OCI-LY3 (cell line): ENCODE measurements around the gene TSACC.

Experiments
- EZH2phosphoT487 ChIP-seq: fragments of 200-600 bp; shearing (Covaris generic); IDR thresholded peaks from 2 replicates; pipeline ENCODE4 v1.6.1; 2018; ENCODE audit warnings: antibody characterized with exemption, mixed run types, low read depth
- TF ChIP-seq, protein P1 (sequence below): fragments of 200-600, 300-600 bp; sonication (generic); IDR thresholded peaks from 2 replicates; pipeline ENCODE4 v1.5.1; 2014; ENCODE audit warnings: antibody characterized with exemption, low read length, low read depth

DNA sequence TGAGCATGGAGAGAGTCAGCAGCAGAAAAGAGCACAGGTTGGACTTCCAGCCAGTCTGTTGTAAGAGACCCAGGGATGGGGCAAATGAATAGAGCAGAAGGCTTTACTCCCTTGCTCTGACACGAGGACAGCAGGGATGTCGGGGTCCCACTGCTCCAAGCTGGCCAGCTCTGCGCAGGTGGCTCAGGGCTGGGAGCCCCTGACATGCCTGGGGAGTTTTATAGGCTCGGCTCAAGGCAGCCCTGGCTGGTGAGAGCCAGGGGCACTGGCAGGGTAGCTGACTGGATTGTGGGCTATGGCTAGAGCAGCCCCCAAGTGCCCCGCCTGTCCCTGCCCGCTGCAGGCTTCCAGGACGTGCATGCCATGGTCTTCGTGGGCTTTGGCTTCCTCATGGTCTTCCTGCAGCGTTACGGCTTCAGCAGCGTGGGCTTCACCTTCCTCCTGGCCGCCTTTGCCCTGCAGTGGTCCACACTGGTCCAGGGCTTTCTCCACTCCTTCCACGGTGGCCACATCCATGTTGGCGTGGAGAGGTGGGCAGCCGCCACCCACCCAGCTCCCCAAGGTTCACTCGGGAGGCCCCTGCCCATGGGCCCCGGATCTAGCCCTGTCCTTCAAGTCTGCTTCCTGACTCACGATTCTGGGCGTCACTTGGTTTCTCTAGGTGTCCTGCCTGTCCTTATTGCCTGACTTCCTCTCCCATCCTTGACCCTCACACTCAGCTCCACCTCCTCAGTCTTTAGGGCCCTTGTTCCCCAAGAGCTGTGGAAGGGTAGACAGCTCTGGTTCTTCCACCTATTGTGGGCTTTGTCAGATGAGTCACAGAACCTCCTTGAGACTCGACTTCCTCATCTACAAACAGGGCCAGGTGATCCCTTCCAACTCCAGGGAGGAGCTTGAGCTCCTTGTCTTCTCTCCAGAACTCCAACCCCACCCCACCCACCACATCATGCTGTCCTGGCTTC, 38.9 kb downstream of the TSACC start:
- TF ChIP-seq, protein P1, sequence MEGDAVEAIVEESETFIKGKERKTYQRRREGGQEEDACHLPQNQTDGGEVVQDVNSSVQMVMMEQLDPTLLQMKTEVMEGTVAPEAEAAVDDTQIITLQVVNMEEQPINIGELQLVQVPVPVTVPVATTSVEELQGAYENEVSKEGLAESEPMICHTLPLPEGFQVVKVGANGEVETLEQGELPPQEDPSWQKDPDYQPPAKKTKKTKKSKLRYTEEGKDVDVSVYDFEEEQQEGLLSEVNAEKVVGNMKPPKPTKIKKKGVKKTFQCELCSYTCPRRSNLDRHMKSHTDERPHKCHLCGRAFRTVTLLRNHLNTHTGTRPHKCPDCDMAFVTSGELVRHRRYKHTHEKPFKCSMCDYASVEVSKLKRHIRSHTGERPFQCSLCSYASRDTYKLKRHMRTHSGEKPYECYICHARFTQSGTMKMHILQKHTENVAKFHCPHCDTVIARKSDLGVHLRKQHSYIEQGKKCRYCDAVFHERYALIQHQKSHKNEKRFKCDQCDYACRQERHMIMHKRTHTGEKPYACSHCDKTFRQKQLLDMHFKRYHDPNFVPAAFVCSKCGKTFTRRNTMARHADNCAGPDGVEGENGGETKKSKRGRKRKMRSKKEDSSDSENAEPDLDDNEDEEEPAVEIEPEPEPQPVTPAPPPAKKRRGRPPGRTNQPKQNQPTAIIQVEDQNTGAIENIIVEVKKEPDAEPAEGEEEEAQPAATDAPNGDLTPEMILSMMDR: no peak
- no peak for TF ChIP-seq EZH2phosphoT487
